ENCODE measurements around the gene RUNX2.
"Not testable (repeated sequence)": the region's sequence is repeated elsewhere in the genome, so short reads cannot be mapped to it uniquely, and the experiment has no call there.

- TF ChIP-seq POLR2A (IDR thresholded peaks at IDR 0.05; ENCODE audit: low read length); GATA1 (IDR thresholded peaks at IDR 0.05; ENCODE audit: low read depth, low read length): not testable (repeated sequence)
Measured at GRCh38 chr6:45286707-45287106, 41.4 kb upstream of the RUNX2 start.

All from erythroblast (primary cell).